Right forelimb (tissue), 1 donor: ENCODE results near the gene RANBP17.
"Not testable (repeated sequence)": the region's sequence is repeated elsewhere in the genome, so short reads cannot be mapped to it uniquely, and the experiment has no call there.

ENCODE experiments used
- DNase-seq: peaks from one replicate; pipeline ENCODE4 v3.0.0-alpha.2; 2018

The RANBP17 gene

GRCh38 chr5:170960567-170960966 lies 98.7 kb downstream of the RANBP17 start:
- DNase-seq, result no peak

DNA sequence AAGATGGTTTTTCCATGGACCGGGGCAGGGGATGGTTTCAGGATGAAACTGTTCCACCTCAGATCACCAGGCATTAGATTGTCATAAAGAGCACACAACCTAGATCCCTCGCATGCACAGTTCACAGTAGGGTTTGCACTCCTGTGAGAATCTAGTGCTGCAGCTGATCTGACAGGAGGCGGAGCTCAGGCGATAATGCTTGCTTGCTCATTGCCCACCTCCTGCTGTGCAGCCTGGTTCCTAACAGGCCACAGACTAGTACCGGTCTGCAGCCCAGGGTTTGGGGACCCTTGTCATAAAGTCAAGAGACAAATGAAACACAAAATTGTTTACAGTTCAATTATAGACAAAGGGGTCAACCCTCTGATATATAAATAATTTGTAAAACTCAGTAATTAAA lies 101.7 kb downstream of the RANBP17 start:
- DNase-seq, result no peak

DNA sequence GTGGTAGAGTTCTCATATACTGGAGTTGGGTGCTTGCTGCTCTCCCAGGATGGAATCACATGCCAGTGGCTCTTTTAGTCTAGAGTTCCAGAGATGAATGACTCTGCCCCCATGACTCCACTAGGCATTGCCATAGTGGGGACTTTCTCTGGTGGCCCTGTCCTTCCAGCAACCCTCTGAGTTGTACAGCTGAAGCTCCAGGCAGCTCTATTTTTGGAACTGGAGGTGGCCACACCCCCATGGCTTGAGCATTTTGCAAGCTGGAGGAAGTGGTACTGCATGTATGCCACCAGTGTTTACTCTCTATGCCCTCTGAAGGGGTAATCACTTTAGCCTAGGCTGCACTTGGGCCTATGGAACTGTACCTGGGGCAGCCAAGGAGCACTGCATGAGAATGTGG lies 112.6 kb downstream of the RANBP17 start:
- DNase-seq, result no peak

DNA sequence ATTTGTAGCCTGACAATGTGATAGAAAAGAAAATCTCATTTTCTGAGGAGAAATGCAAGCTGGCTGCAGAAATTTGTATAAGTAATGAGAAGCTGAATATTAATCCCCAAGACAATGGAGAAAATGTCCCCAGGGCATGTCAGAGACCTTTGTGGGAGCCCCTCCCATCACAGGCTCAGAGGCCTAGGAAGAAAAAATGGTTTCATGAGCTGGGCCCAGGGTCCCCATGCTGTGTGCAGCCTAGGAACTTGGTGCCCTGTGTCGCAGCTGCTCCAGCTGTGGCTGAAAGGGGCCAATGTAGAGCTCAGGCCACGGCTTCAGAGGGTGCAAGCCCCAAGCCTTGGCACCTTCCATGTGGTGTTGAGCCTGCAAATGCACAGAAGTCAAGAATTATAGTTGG lies 118.4 kb downstream of the RANBP17 start:
- not testable (repeated sequence) for DNase-seq

DNA sequence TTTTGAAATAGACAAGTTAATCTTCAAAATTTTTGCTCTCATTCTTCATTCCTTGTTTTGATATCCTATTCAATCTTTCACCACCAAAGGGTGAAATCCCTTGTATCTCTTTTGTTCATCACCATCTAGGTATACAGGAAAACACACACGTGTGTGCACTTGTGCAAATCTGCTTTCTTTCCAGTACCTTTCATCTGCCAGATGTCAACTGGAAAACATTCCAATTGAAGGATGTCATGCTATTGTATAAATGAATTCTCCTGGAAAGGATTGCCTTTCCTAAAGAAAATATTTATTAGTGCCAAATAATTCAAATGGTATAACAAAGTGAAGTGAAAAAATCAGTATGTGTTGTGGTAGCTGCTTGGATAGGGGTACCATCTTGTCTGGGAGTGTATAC lies 123.7 kb downstream of the RANBP17 start:
- no peak for DNase-seq

DNA sequence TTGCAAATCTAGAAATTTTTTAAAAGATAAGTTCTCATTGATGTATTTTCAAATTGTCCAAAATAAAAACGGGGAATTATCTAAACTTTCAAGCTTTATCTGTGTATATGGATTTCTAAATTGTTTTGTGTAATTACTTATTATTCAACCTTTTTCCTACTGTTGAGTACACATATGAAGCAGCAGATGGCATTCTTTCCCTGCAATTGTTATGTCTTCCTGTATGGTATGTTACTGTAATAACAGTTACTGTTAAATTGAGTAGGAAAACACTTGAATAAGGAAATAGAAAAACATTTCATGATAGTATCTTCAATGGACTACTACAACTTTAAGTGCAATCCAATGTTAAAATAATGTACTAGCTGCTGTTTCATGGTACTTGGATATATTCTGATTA lies 124.8 kb downstream of the RANBP17 start:
- no peak for DNase-seq

GRCh38 chr5:170993476-170993875 lies 131.7 kb downstream of the RANBP17 start:
- no peak for DNase-seq

DNA sequence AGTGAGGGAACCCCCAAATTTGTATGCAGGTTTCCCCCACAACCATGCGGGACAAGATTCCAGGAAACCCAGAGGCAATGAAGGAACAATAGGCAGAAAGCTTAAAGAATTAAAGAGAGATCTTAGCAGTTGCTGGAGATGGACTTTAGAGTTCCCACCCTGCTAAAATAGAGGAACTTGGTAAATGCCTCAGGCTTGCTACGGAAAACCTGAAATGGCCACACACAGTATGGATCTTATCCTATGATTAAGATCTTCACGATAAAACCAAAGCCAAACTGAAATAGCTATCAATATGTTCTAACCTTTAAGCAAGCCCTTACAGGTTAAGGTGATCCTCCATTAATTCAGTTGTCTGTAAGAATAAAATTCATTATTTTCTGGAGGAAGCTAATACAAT lies 148.3 kb downstream of the RANBP17 start:
- no peak for DNase-seq

- no peak for DNase-seq
Measured at GRCh38 chr5:171010816-171011215, 149.0 kb downstream of the RANBP17 start.

DNA sequence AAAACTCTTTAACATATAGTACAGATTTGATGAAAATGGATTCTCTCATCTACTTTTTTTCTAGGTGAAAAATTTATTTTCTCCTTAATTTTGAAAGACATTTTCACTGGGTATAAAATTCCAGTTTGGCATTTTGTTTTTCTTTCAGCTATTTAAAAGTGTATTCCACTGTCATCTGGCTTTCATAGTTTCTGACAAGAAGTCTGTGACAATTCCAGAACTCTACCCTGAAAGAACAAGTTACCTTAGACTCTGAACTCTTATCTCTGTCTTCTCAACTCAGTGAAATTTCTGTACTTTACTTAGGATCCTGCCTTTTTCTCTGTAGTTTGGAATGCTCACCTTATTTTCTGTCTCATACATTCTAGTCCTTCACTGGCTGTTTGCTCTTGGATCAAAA lies 161.7 kb downstream of the RANBP17 start:
- no peak for DNase-seq

- DNase-seq, result no peak
Measured at GRCh38 chr5:171024084-171024483, 162.3 kb downstream of the RANBP17 start.

DNA sequence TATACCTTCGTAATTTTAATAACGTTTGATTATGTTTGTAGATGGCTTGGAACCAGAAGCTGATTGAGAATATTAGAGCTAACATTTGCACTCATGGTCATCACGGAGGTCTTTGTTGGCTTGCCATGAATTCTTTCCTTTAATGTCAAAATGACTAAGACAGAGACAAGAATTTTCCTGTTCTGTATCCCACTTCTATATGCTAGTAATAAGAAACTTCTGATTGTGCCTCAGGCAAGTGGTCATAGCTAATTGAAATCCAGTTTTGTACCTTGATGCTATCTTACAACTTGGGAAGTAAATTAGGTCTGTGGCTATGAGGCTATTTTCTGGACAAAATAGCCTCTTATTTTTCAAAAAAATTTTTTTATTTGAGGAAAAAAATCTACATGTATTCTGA lies 167.6 kb downstream of the RANBP17 start:
- DNase-seq, result no peak

DNA sequence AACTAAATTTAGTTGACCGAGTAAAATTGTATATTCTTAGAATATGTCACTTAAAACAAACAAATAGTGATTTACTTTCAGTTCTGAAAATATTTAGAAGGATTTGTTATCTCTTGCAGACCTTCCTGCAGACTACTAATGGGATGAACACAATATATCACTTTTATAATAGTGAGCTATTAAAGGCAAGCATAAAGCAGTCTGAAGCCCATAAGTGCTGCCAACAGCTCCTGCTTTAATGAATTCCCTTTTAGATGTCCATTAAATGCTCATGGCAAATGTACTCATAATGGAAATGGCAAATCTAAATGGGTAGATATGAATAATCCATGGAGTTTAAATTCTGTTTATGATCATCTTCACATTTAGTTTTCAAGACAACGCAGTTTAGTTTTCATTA lies 170.2 kb downstream of the RANBP17 start:
- no peak for DNase-seq

DNA sequence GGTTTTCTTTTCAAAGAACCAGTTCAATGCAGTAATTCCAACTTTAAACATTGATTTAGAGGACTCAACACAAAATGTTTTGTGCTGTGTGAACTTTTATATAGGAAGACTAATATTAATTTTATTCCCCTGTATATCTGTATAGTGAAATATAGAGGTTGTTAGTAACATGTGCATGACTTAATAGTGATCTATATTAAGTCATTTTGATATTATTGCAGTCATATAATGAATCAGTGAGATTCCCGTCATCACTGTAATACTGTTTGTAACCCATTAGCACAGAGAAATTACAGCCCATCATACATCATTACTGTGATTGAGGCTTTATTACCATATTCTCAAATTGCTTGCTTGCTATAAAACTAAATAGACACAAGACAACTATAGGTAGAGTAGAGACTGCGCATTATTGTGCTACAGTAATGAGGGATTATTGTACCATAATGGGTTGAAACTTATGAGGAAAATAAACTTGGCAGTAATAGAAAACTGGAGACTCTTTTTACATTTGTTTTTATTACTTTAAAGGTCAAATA lies 170.7 kb downstream of the RANBP17 start:
- no peak for DNase-seq

DNA sequence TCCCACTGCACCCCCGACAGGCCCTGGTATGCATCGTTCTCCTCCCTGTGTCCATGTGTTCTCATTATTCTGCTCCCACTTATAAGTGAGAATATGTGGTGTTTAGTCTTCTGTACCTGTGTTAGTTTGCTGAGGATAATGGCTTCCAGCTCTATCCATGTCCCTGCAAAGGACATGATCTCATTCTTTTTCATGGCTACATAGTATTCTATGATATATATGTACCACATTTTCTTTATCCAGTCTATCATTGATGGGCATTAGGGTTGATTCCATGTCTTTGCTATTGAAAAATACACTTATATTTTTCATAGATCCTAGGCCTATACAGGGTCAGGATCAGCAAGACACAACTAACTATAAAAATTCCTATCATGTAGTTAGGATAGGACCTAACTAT lies 180.1 kb downstream of the RANBP17 start:
- not testable (repeated sequence) for DNase-seq

DNA sequence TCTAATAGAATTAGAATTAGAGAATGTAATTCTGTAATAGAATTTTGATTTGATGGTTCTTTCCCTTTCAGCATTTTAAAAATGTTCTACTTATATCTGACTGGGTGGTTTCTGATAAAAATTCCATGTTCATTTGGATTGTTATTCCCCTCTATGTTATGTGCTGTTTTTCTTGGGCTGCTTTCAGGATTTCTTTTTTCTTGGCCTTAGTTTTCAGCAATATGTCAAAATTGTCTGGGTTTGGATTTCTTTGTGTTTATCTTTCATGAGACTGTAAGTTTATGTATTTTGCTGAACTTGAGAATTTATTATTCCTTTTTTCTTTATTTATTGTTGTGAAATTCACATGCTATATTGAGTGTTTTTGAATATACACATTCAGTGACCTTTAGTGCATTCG lies 189.1 kb downstream of the RANBP17 start:
- no peak for DNase-seq

DNA sequence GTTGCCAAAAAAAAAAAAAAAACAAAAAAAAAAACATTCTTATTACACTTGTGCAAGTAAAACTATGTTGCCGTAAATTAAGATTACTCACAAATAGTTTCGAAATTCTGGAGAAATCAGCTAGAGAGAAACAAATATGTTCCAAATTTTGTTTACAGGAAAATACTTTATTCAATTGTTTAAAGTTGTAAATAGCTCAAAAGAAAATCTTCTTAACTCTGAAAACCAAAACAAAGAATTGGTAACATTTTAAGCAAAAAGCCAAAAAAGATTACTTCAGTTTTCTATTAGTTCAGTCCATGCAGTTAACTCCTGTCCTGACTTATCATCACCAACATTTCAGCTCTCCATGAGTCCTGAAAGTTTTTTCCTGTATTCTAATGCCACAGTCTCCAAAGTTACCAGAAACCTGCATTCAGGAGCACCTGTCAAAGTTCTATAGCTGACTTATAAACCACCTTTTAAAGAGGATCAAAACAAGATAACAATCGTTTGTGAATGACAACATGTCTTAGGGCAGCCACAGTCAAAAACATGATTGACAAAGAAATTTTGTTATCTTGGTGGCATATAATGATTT lies 194.1 kb downstream of the RANBP17 start:
- DNase-seq, result no peak

- DNase-seq, result no peak
Measured at GRCh38 chr5:171067540-171068130, 205.8 kb downstream of the RANBP17 start.

GRCh38 chr5:171074747-171075146 lies 212.9 kb downstream of the RANBP17 start:
- no peak for DNase-seq

DNA sequence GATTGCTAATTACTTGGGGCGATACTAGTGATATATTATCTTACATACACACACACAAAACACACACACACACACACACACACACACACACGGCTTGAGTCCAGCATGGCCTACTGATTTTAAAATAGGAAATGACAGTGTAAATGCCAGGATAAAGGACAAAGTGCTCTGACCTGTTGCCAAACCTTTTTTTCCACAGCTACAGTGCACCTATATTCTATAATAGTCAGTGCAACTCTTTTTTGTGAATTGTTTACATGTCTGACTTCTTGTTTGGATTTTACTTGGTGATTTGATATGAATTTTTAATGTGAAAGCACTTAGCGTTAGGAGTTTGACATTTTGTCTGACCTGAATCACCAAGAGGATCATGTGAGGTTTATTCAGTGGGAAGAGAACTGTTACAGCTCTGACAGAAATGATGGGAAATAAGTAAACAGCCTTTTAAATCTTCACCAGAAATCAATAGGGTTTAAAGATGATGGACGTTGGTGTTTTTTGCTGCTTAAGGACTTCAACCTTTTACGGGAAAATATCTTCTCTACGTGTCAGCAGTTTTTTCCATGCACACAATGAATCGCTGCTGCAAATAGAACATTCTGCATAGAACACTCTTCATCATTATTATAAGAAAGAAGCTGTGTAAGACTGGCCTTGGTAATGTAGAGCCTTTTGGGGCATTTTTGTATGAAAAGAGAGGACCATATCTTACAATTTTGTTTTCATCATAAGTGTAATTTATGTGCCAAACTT lies 218.5 kb downstream of the RANBP17 start:
- no peak for DNase-seq

DNA sequence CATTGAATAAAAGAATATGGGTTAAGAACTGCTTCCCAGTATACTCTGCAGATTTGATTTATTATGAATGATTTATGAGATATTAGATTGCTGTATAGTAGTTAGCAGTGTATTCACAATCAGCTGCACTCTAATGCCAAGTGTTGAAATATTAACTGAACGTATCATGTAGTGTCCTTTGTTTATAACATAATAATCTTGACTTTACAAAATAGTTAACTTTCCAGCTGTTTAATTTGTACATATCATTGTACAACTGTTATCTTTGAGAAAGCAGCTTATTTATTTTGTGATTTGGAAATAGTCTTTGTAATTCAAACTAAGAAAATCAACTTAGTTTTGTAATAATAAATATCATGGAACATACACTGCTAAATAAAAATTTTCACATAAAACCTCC lies 219.5 kb downstream of the RANBP17 start:
- DNase-seq, result no peak

- DNase-seq, result no peak
Measured at GRCh38 chr5:171092194-171092593, 230.4 kb downstream of the RANBP17 start.

- DNase-seq, result no peak
Measured at GRCh38 chr5:171093598-171093997, 231.8 kb downstream of the RANBP17 start.

GRCh38 chr5:171094356-171094755 lies 232.5 kb downstream of the RANBP17 start:
- DNase-seq, result no peak
